ENCODE measurements around the gene CAMK1D.

GRCh38 chr10:12510501-12510941 lies 161.2 kb downstream of the CAMK1D start:
- TF ChIP-seq MAX (IDR thresholded peaks at IDR 0.05) = no peak
- no peak for TF ChIP-seq KDM1A (IDR thresholded peaks at IDR 0.05; ENCODE audit: low read depth)
- no peak for TF ChIP-seq ZSCAN20 (CRISPR knock-in tag; IDR thresholded peaks at IDR 0.05)
- no peak for TF ChIP-seq CTCF (IDR thresholded peaks at IDR 0.05)
- no peak for TF ChIP-seq POLR2A (IDR thresholded peaks at IDR 0.05; ENCODE audit: low read length)
- no peak for TF ChIP-seq EP300 (IDR thresholded peaks at IDR 0.05)
- no peak for TF ChIP-seq USF2 (IDR thresholded peaks at IDR 0.05)
- no peak for TF ChIP-seq CBX8 (IDR thresholded peaks at IDR 0.05)
- no peak for TF ChIP-seq CEBPB (IDR thresholded peaks at IDR 0.05)
- TF ChIP-seq CHD2 (IDR thresholded peaks at IDR 0.05; ENCODE audit: low read length, partially characterized antibody) = no peak
